Ascending aorta (tissue), 2 donors: ENCODE measurements around the gene NPTX1. TPM values are rescaled to one million over a fixed set of nuclear protein-coding genes. Genes with fewer than 3 reads are reported as not detected.

Experiments used
- DNase-seq, 2 donors: peaks; one replicate each; pipeline ENCODE4 v3.0.0-alpha.2; 2019; ENCODE audit warnings: low spot score in 2 of 2
- H3K27ac ChIP-seq, 2 donors: fragments of 200-600 bp; sonication (generic); one replicate each; pipeline ENCODE4 v1.5.1; 2016 to 2017; ENCODE audit warnings: mild to moderate bottlenecking in 1 of 2
- H3K27me3 ChIP-seq: fragments of 200-600 bp; sonication (generic); one replicate; pipeline ENCODE4 v1.5.1; 2017
- H3K36me3 ChIP-seq, 2 donors: fragments of 200-600 bp; sonication (generic); one replicate each; pipeline ENCODE4 v1.5.1; 2016
- H3K4me1 ChIP-seq, 2 donors: fragments of 200-600 bp; sonication (generic); one replicate each; pipeline ENCODE4 v1.5.1; 2016 to 2017; ENCODE audit warnings: mild to moderate bottlenecking in 1 of 2
- H3K4me3 ChIP-seq, 2 donors: fragments of 200-600 bp; sonication (generic); one replicate each; pipeline ENCODE4 v1.5.1; 2016 to 2017; ENCODE audit warnings: mild to moderate bottlenecking in 1 of 2
- H3K9me3 ChIP-seq, 2 donors: fragments of 200-600 bp; sonication (generic); one replicate each; pipeline ENCODE4 v1.5.1; 2016
- CTCF ChIP-seq, 3 experiments: fragments of 200-600 bp in 2 of 3; fragments of 450-650 bp in 1 of 3; sonication (generic) in 2 of 3; IDR thresholded peaks; one replicate each; pipeline ENCODE4 v1.5.1; 2016 to 2019; ENCODE audit warnings: antibody characterized with exemption in 3 of 3, mild to moderate bottlenecking in 1 of 3, moderate library complexity in 1 of 3
- intact Hi-C: fragments of 100-400 bp; cut with DNase I; formaldehyde crosslinking; loops from one replicate; pipeline ENCODE4 v1.15.1; 2023
- total RNA-seq: library from RNA; depleted of rRNA; stranded (reverse); fragments of >200 nt; gene quantifications from one replicate; pipeline ENCODE4 v1.1.0, GENCODE V29; 2016

The NPTX1 gene
- total RNA-seq, 1 donor from 2014 or later = not detected

- DNase-seq = no peak
- no peak overlapping the region for H3K27ac ChIP-seq
- no peak overlapping the region for H3K4me3 ChIP-seq
- H3K36me3 ChIP-seq = no peaks in the 10 kb centered on the region
- intact Hi-C loops = no loop called here
- H3K4me1 ChIP-seq = peaks cover 10 to 22% of the 10 kb centered on the region in 2 donors
- no peak for TF ChIP-seq CTCF (IDR thresholded peaks at IDR 0.05)
- no peaks in the 10 kb centered on the region for H3K27me3 ChIP-seq
- H3K9me3 ChIP-seq = no peaks in the 10 kb centered on the region
These were observed 34.6 kb downstream of the NPTX1 start for GRCh38 chr17:80441598-80442322.

- TF ChIP-seq CTCF (IDR thresholded peaks at IDR 0.05) = no peak
- Histone ChIP-seq H3K4me3 (no peak overlapping the region), H3K36me3 (no peaks in the 10 kb centered on the region), H3K4me1 (peaks cover 10 to 17% of the 10 kb centered on the region in 2 donors), H3K27me3 (no peaks in the 10 kb centered on the region), H3K27ac (no peak overlapping the region), H3K9me3 (no peaks in the 10 kb centered on the region)
- DNase-seq = no peak
- intact Hi-C loops = no loop called here
These were observed 35.3 kb downstream of the NPTX1 start for GRCh38 chr17:80441133-80441578.

- no peaks in the 10 kb centered on the region for H3K27me3 ChIP-seq
- no peak overlapping the region for H3K4me3 ChIP-seq
- H3K27ac ChIP-seq = no peak overlapping the region
- H3K4me1 ChIP-seq = peaks cover 10 to 17% of the 10 kb centered on the region in 2 donors
- H3K36me3 ChIP-seq = no peaks in the 10 kb centered on the region
- DNase-seq = no peak
- no peaks in the 10 kb centered on the region for H3K9me3 ChIP-seq
- intact Hi-C loops = loop anchor here (5.0 kb wide), 1 partner anchor 33 kb away; no protein-coding TSS in a partner anchor
- TF ChIP-seq CTCF (IDR thresholded peaks at IDR 0.05) = no peak
These were observed 36.9 kb downstream of the NPTX1 start for GRCh38 chr17:80439499-80439898.

- no peak for DNase-seq
- no peak for TF ChIP-seq CTCF (IDR thresholded peaks at IDR 0.05)
- Histone ChIP-seq H3K4me3 (no peak overlapping the region), H3K4me1 (peaks cover 10 to 17% of the 10 kb centered on the region in 2 donors), H3K36me3 (no peaks in the 10 kb centered on the region), H3K27me3 (no peaks in the 10 kb centered on the region), H3K27ac (peak overlapping the region in 1 of 2 donors; percentile 75), H3K9me3 (no peaks in the 10 kb centered on the region)
- intact Hi-C loops = loop anchor here (5.0 kb wide), 1 partner anchor 33 kb away; no protein-coding TSS in a partner anchor
These were observed 37.6 kb downstream of the NPTX1 start for GRCh38 chr17:80438806-80439205.

GRCh38 chr17:80437532-80437931, 38.9 kb downstream of the NPTX1 start:
- Histone ChIP-seq H3K4me3 (no peak overlapping the region), H3K36me3 (no peaks in the 10 kb centered on the region), H3K9me3 (no peaks in the 10 kb centered on the region), H3K4me1 (peaks cover 10 to 17% of the 10 kb centered on the region in 2 donors), H3K27ac (peak overlapping the region; percentile 60 to 75), H3K27me3 (no peaks in the 10 kb centered on the region)
- intact Hi-C loops = loop anchor here (5.0 kb wide), 1 partner anchor 35 kb away; no protein-coding TSS in a partner anchor
- TF ChIP-seq CTCF (IDR thresholded peaks at IDR 0.05) = no peak
- DNase-seq = no peak
